Stimulated activated CD4-positive, alpha-beta T cell treated with anti-CD3 and anti-CD28 coated beads, Interleukin-4, amount 100 ng/mL, for 4 hours (primary cell): ENCODE data around the gene RPL7A.
"Not testable (repeated sequence)": the region's sequence is repeated elsewhere in the genome, so short reads cannot be mapped to it uniquely, and the experiment has no call there.

Experiments used
- DNase-seq, 2 experiments: peaks; one replicate each; pipeline ENCODE4 v3.0.0-alpha.2; 2020

RPL7A gene

GRCh38 chr9:133392308-133392707 is 44.3 kb downstream of the RPL7A start:
- DNase-seq = not testable (repeated sequence)

GRCh38 chr9:133393399-133393798 is 45.4 kb downstream of the RPL7A start:
- no peak for DNase-seq

- DNase-seq = no peak
Observed at GRCh38 chr9:133394687-133395271, 46.8 kb downstream of the RPL7A start.

GRCh38 chr9:133396952-133397351 is 48.9 kb downstream of the RPL7A start:
- DNase-seq = no peak

GRCh38 chr9:133397370-133397769 is 49.4 kb downstream of the RPL7A start:
- DNase-seq = no peak

- DNase-seq = no peak
Observed at GRCh38 chr9:133397895-133398294, 49.9 kb downstream of the RPL7A start.

- no peak for DNase-seq
Observed at GRCh38 chr9:133400292-133400691, 52.3 kb downstream of the RPL7A start.
